GM18868 (cell line): ENCODE data around the gene STAC2.
"Not testable (repeated sequence)": the region's sequence is repeated elsewhere in the genome, so short reads cannot be mapped to it uniquely, and the experiment has no call there.

ENCODE experiments used
- ATAC-seq: cut with Tn5 transposase; IDR thresholded peaks from one replicate; pipeline ENCODE4 v1.9.1; 2021; ENCODE audit warnings: mild to moderate bottlenecking, moderate library complexity; ENCODE audit not compliant: unreplicated experiment

STAC2 gene

DNA sequence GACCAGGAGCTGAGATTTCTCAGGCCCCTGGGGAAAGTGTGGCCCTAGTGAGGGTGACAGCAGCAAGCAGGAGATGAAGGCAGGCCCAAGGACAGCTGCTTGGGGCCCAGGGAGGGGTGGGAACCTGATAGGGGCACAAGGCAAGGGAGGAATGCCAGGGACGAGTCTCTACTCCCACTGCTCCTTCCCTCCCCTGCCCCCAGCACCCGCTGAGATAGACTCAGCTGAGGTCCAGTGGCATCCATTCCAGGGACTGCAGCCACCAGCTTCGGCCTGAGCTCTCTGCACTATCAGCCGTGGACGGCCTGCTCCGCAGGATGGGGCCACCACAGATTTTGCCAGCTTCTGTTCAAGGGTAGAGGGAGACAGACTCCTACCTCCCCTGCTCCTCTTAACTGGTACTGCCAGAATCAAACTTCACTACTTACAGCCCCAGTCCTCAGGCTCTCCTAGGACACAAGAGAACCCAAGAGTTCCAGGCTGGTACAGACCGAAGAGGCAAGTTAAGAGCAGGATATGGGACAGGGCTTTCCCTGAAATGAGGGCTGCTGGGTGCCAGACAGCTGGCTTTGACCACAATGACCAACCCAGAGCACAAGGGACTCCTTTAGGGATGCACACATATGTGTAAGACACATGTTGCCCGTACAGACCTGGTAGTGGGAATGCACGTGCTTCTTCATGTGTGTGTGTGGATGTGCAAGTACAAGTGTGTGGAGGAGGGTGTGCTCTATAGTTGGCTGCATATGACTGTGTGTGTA is 33.8 kb downstream of the STAC2 start:
- ATAC-seq: no peak

DNA sequence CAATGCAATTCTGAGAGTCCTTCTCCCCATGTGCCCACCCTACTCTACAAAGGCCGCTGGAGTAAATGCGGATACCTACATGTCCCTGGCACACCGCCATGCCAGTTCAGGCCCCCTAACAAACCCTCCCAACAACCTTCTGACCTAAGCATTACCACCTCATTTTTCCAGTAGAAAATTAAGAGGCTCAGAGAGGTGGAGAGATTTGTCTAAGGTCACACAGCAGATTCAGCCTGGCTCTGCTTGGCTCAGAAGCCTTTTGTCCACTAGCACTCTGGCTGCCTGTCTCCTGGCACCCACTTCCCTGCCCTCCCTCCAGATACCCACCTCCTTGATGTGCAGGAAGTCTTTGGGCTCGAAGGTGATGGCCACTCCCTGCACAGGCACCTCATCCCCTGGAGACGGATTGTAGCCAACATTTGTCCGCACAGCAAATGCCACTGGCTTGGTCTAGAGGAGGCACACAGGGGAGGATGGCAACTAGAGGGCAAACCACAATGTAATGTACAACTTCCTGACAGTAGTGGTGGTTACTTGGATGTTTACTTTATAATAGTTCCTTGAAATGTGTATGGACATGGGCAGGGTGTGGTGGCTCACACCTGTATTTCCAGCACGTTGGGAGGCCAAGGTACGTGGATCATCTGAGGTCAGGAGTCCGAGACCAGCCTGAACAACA is 38.5 kb downstream of the STAC2 start:
- ATAC-seq: no peak

DNA sequence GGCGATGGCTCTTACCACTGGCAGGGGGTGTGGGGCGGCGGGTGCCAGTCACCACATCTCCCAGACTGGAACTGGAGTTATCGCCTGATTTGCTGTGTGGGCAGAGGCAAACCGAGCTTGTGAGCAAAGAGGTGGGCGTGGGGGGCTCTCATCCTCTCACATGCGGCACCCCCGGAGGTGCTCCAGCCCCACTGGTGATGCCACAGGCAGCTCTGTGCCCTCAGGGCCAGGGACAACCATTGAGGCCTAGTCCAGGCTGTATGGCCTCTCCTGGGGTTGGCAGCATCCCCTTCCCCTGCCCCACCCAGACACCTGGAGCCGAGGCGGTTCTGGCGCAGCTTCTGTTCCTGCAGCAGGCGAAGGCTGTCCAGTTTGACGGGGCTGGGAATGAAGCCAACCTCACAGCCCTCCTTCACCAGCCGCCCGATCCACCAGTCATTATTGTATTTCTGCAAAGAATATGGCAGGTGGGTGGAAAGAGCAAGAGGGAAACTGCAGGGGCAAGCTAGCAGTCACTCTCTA is 39.2 kb downstream of the STAC2 start:
- no peak for ATAC-seq

- no peak for ATAC-seq
These were observed 42.0 kb downstream of the STAC2 start for GRCh38 chr17:39183720-39184119.

DNA sequence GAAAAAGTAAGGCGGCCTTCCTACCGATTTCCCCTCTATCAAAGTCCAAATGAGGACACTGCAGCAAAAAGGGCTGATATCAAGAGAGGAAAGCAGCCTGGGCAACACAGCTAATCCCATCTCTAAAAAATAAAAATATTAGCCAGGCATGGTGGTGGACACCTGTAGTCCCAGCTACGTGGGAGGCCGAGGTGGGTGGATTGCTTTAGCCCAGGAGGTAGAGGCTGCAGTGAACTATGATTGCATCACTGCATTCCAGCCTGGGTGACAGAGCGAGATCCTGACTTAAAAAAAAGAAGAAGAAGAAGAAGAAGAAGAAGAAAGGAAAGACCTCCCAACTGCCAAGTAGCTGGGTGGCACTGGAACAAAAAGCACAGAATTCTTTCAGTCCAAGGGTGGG is 42.7 kb downstream of the STAC2 start:
- ATAC-seq: no peak

DNA sequence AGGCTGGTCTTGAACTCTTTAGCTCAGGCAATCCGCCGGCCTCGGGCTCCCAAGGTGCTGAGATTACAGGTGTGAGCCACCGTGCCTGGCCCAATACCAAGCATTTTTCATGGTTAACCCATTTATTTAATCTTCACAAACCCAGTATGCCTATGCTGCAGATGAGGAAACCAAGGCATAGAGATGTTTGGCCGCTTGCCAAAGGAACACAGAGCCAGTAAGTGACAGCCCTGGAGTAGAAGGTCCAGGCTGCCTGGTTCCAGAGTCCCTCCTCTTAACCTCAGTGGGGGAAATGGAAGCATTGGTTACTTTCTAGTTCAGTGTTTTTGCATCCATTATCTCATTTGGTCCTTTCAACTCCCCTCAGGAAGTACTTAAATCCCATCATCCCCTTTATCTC is 44.4 kb downstream of the STAC2 start:
- no peak for ATAC-seq

- ATAC-seq: no peak
These were observed 47.2 kb downstream of the STAC2 start for GRCh38 chr17:39178536-39178935.

GRCh38 chr17:39177256-39177655 is 48.5 kb downstream of the STAC2 start:
- ATAC-seq: no peak

GRCh38 chr17:39175695-39176093 is 50.1 kb downstream of the STAC2 start:
- ATAC-seq: no peak

DNA sequence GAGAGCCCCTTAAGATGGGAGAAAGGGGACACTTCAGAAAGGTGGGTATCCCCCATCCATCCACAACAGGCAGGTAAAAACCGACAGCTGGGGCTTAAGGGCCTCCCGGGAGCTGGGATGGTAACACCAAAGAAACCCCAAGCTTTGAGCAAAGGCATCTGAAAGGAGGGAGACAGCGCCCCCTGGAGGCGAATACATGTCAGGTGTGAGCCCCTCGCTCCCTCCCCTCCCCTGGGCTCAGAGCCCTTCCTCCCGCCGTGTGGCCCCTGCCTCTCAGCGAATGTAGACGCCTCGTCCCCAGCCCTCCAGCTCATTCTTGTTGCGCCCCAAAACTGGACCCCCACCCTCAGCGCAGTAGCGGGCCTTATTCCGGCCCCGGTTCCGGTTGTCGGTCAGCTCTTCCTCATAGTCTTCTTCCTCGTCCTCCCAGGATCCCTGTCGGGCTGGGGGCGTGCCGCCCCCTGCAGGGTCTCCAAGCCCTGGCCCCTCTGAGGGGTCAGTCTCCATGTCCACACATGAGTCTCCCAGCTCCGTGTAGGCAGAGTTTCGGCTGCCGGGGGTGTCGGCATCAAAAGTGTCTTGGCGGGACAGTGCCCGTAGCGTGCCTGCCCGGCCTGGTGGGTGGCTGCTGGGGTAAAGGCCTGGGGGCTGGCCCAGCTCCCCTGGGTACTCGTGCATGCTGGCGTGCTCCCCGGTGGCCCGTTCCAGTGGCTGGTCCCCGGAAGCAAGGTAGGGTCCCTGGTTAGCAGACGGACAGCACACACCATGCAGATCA is 50.6 kb downstream of the STAC2 start:
- ATAC-seq: no peak

DNA sequence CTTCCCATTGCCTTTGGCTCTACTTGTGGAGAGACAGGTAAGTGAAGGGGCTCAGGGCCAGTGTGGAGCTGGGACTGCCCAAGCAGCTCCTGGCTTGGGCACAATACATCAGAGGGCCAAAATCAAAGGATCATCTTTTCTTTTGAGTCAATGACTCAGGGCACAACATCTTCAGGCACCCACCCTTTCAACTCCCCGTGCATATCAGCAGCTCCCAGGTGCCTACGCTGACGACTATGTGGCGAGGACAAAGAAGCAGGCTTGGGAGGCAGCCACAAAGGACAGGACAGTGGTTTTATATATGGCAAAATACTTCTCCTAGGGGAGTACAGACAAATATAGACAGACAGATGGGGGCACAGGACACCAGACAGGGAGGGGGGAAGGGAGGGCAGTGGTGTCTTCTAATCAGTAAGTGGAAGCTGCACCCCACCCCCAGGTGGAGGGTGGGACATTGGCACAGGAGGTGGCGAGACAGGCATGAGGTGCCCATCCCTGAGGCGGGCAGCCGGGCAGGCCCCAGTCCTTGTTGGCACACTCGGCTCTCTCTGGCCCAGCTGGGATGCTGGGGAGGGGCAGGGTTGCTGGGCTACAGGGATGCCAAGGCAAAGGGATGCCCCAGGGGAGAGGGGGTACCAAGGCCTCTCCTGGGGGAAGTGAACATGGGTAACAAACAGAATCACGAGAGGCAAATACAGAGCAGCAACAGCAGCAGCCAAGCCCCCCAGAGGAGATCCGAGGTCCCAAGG is 52.0 kb downstream of the STAC2 start:
- no peak for ATAC-seq

DNA sequence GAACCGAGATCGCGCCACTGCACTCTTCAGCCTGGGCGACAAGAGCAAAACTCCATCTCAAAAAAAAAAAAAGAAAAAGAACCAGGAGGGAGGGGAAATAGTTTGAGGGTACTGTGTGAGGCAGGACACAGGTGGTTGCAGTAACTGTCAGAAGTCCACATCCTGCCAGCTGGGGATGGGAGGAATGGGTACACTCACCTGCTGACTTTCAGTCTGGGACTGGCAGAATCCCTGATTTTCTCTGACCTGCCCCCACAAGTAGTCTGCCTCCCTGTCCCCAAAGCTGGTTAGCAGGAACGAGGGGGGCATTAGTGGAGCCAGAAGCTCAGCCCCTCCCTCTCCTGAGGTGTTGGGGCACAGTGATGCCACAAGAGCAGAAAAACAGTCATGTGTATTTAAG is 52.7 kb downstream of the STAC2 start:
- ATAC-seq: no peak

- no peak for ATAC-seq
These were observed 53.8 kb downstream of the STAC2 start for GRCh38 chr17:39171933-39172332.

DNA sequence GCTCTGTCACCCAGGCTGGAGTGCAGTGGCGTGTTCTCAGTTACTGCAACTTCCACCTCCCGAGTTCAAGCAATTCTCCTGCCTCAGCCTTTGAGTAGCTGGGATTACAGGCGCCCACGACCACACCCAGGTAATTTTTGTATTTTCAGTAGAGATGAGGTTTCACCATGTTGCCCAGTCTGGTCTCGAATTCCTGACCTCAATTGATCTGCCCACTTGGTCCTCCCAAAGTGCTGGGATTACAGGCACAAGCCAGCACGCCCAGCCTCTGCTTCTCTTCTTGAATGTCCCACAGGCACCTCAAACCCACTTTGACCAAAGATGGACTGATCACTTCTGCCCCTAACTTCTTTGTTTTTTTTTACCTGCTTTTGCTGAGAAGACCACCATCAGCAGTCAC is 55.2 kb downstream of the STAC2 start:
- no peak for ATAC-seq

DNA sequence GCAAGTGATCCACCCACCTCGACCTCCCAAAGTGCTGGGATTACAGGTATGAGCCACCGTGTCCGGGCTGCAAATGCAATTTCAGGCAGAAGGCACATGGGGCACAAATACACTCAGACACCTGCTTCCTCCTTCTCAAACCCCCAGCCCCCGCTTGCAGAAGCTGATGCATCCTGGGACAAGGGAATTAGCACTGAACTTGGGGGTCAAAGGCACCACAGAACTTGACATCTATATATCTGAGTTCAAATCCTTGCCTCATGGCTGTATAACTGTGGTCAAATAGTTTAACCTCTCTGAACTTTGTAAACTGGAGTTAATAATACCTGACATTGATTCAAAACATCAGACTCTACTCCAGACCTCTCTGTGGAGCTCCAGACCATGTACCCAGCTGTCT is 55.6 kb downstream of the STAC2 start:
- no peak for ATAC-seq

- no peak for ATAC-seq
These were observed 56.2 kb downstream of the STAC2 start for GRCh38 chr17:39169518-39169917.

DNA sequence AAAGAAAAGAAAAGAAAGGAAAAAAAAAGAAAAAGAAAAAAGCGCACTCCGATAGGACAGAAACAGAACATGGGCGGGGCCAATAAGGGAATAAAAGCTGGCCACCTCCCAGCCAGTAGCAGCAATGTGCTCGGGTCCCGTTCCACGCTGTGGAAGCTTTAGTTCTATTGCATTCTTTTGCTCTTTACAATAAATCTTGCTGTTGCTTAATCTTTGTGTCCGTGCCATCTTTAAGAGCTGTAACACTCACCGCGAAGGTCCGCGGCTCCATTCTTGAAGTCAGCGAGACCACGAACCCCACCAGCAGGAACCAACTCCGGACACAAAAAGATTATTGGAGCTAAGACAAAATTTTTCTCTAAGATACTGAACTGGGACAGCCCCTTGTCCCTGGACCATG is 56.6 kb downstream of the STAC2 start:
- no peak for ATAC-seq

DNA sequence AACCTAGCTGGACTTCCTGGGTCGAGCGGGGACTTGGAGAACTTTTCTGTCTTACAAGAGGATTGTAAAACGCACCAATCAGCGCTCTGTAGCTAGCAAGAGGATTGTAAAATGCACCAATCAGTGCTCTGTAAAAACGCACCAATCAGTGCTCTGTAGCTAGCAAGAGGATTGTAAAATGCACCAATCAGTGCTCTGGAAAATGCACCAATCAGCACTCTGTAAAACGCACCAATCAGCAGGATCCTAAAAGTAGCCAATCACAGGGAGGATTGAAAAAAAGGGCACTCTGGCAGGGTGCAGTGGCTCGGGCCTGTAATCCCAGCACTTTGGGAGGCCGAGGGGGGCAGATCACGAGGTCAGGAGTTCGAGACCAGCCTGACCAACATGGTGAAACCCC is 57.2 kb downstream of the STAC2 start:
- ATAC-seq: not testable (repeated sequence)

GRCh38 chr17:39167476-39167875 is 58.3 kb downstream of the STAC2 start:
- no peak for ATAC-seq

DNA sequence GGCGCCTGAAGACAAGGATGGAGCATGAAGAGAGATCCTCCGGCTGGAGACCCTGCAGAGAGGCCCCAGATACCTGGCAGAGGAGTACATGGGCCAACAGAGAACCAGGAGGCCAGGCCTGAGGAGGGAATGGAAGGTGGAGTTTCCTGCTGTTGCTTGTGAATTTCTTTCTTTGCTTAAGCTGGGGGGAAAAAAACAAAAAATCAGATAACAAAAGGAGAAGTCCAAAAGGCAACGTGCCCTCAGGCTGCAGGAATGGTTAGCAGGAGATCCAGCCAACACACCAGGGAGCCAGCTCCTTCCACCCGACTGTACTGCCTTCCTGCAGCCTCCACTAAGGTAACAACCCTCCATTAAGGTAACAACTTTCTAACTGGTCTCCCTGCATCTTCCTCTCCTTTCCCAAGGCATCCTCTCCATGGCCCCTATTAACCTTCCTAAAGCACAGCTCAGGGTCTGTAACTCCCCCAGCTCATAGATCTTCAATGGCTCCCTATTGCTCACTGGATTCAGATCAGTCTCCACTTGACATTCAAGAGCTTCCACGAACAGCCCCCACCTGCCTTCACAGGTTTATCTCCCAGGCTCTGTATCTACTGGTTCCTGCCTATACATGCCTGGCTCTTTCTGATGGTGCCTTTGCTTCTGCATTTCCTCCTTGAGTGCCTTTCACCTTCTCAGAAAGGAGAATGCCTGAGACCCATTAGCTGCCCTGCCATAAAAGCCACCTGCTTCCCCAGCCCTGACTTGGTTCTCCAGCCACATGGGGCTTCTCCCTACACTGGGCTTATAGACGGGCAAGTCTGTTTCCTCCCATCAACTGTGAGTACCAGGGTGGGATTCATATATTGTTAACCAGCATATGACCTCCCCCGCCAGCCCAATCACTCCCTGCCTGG is 59.1 kb downstream of the STAC2 start:
- ATAC-seq: no peak
